HG03103 (cell line): Measurements from ENCODE around the gene C14orf119.
"Not testable (repeated sequence)": the region's sequence is repeated elsewhere in the genome, so short reads cannot be mapped to it uniquely, and the experiment has no call there.

Source experiments
- ATAC-seq: cut with Tn5 transposase; IDR thresholded peaks from one replicate; pipeline ENCODE4 v1.9.1; 2021; ENCODE audit warnings: low read depth; ENCODE audit not compliant: unreplicated experiment

The C14orf119 gene

GRCh38 chr14:23107620-23108019 is 12.3 kb downstream of the C14orf119 start:
- ATAC-seq = not testable (repeated sequence)

- ATAC-seq = not testable (repeated sequence)
These were observed 12.9 kb downstream of the C14orf119 start for GRCh38 chr14:23108169-23108568.

- no peak for ATAC-seq
These were observed 14.5 kb downstream of the C14orf119 start for GRCh38 chr14:23109769-23110168.

- ATAC-seq = no peak
These were observed 15.5 kb downstream of the C14orf119 start for GRCh38 chr14:23110579-23111365.

GRCh38 chr14:23112359-23113178 is 17.3 kb downstream of the C14orf119 start:
- no peak for ATAC-seq

GRCh38 chr14:23113431-23114119 is 18.3 kb downstream of the C14orf119 start:
- ATAC-seq = no peak

- ATAC-seq = no peak
These were observed 18.8 kb downstream of the C14orf119 start for GRCh38 chr14:23114120-23114458.

- no peak for ATAC-seq
These were observed 19.3 kb downstream of the C14orf119 start for GRCh38 chr14:23114669-23115038.

GRCh38 chr14:23115039-23115731 is 19.9 kb downstream of the C14orf119 start:
- no peak for ATAC-seq

- no peak for ATAC-seq
These were observed 20.6 kb downstream of the C14orf119 start for GRCh38 chr14:23115918-23116317.

- ATAC-seq = no peak
These were observed 22.2 kb downstream of the C14orf119 start for GRCh38 chr14:23117371-23118020.

- ATAC-seq = no peak
These were observed 23.4 kb downstream of the C14orf119 start, which contains the start of gene CEBPE for GRCh38 chr14:23118506-23119362. CEBPE (minus strand) TSS chr14:23119255; CDS start chr14:23119091, 164 bp downstream.

- ATAC-seq = no peak
These were observed 24.3 kb downstream of the C14orf119 start for GRCh38 chr14:23119363-23120327.

- peak; percentile 59 for ATAC-seq
These were observed 25.4 kb downstream of the C14orf119 start for GRCh38 chr14:23120541-23121251.

- no peak for ATAC-seq
These were observed 26.1 kb downstream of the C14orf119 start for GRCh38 chr14:23121361-23121771.

- no peak for ATAC-seq
These were observed 26.8 kb downstream of the C14orf119 start for GRCh38 chr14:23122086-23122485.

- ATAC-seq = no peak
These were observed 28.1 kb downstream of the C14orf119 start for GRCh38 chr14:23123419-23123818.
